Uterus (tissue), 4 donors: ENCODE data around the gene TCF23. TPM values are rescaled to one million over a fixed set of nuclear protein-coding genes. Genes with fewer than 3 reads are reported as not detected.

Experiments
- DNase-seq, 2 donors: peaks; one replicate each; pipeline ENCODE4 v3.0.0-alpha.2; 2019 to 2020
- H3K27ac ChIP-seq, 2 donors: fragments of 200-600 bp; sonication (generic); 1 replicate in 1 of 2; 2 replicates in 1 of 2; pipeline ENCODE4 v1.5.1; 2016 to 2018
- H3K27me3 ChIP-seq, 2 donors: fragments of 200-600 bp; sonication (generic); one replicate each; pipeline ENCODE4 v1.5.1; 2018 to 2019; ENCODE audit warnings: control low read depth in 1 of 2
- H3K36me3 ChIP-seq, 2 donors: fragments of 200-600 bp; sonication (generic); one replicate each; pipeline ENCODE4 v1.5.1; 2019; ENCODE audit warnings: control low read depth in 1 of 2
- H3K4me1 ChIP-seq, 2 donors: fragments of 200-600 bp; sonication (generic); one replicate each; pipeline ENCODE4 v1.5.1; 2018 to 2019; ENCODE audit warnings: control low read depth in 1 of 2
- H3K4me3 ChIP-seq, 2 donors: fragments of 200-600 bp; sonication (generic); 1 replicate in 1 of 2; 2 replicates in 1 of 2; pipeline ENCODE4 v1.5.1; 2018 to 2019; ENCODE audit warnings: mild to moderate bottlenecking in 1 of 2
- H3K9me3 ChIP-seq, 2 donors: fragments of 200-600 bp; sonication (generic); one replicate each; pipeline ENCODE4 v1.5.1; 2019; ENCODE audit warnings: control low read depth in 1 of 2
- CTCF ChIP-seq, 4 experiments: fragments of 200-600 bp in 2 of 4; fragments of 450-650 bp in 2 of 4; sonication (generic) in 2 of 4; IDR thresholded peaks; one replicate each; pipeline ENCODE4 v1.5.1; 2016 to 2019; ENCODE audit warnings: antibody characterized with exemption in 4 of 4, mild to moderate bottlenecking in 2 of 4, moderate library complexity in 1 of 4
- POLR2A ChIP-seq, 2 donors: fragments of 450-650 bp; IDR thresholded peaks; one replicate each; pipeline ENCODE4 v1.6.1; 2016; ENCODE audit warnings: antibody characterized with exemption in 2 of 2, mild to moderate bottlenecking in 1 of 2, moderate library complexity in 1 of 2
- intact Hi-C: fragments of 100-400 bp; cut with DNase I; formaldehyde crosslinking; loops from one replicate; pipeline ENCODE4 v1.15.1; 2023; ENCODE audit warnings: low total_unique reads
- total RNA-seq, 4 donors: library from RNA; depleted of rRNA in 3 of 4; stranded (reverse); fragments of >200 nt in 3 of 4; gene quantifications; one replicate each; pipeline versions ENCODE4 v1.1.0 to v1.2.4, GENCODE V29; 2014 to 2023
- donor health status: DM: yes; HTN: yes; CAD: no.

Gene TCF23
- total RNA-seq, 4 donors from 2014 or later: 19.4 to 84.6 (median 32.0) TPM

GRCh38 chr2:27125104-27125503 lies 23.7 kb upstream of the TCF23 start:
- Histone ChIP-seq H3K9me3 (no peaks in the 10 kb centered on the region), H3K36me3 (no peaks in the 10 kb centered on the region), H3K27me3 (no peaks in the 10 kb centered on the region), H3K4me1 (no peaks in the 10 kb centered on the region), H3K4me3 (no peak overlapping the region), H3K27ac (no peak overlapping the region)
- TF ChIP-seq POLR2A (IDR thresholded peaks at IDR 0.05) (no peak), CTCF (IDR thresholded peaks at IDR 0.05) (no peak)
- no peak for DNase-seq
- intact Hi-C loops: no loop called here

GRCh38 chr2:27126252-27126710 lies 22.5 kb upstream of the TCF23 start:
- Histone ChIP-seq H3K27ac (no peak overlapping the region), H3K4me3 (no peak overlapping the region), H3K9me3 (no peaks in the 10 kb centered on the region), H3K27me3 (no peaks in the 10 kb centered on the region), H3K36me3 (no peaks in the 10 kb centered on the region), H3K4me1 (no peaks in the 10 kb centered on the region)
- intact Hi-C loops: no loop called here
- TF ChIP-seq CTCF (IDR thresholded peaks at IDR 0.05): no peak
- TF ChIP-seq POLR2A (IDR thresholded peaks at IDR 0.05): no peak
- no peak for DNase-seq

GRCh38 chr2:27127883-27128667 lies 20.7 kb upstream of the TCF23 start:
- Histone ChIP-seq H3K9me3 (no peaks in the 10 kb centered on the region), H3K4me1 (peaks cover 0 to 5% of the 10 kb centered on the region in 2 donors), H3K36me3 (no peaks in the 10 kb centered on the region), H3K4me3 (no peak overlapping the region), H3K27ac (no peak overlapping the region), H3K27me3 (no peaks in the 10 kb centered on the region)
- TF ChIP-seq CTCF (IDR thresholded peaks at IDR 0.05) (no peak), POLR2A (IDR thresholded peaks at IDR 0.05) (no peak)
- DNase-seq: no peak
- intact Hi-C loops: no loop called here

- H3K36me3 ChIP-seq: no peaks in the 10 kb centered on the region
These were observed 19.9 kb upstream of the TCF23 start for GRCh38 chr2:27128668-27129571.

More at GRCh38 chr2:27128668-27129571, 19.9 kb upstream of the TCF23 start:
- TF ChIP-seq CTCF (IDR thresholded peaks at IDR 0.05) (no peak), POLR2A (IDR thresholded peaks at IDR 0.05) (no peak)
- Histone ChIP-seq H3K27me3 (no peaks in the 10 kb centered on the region), H3K9me3 (no peaks in the 10 kb centered on the region), H3K4me1 (peaks cover 0 to 12% of the 10 kb centered on the region in 2 donors), H3K4me3 (no peak overlapping the region), H3K27ac (no peak overlapping the region)
- no peak for DNase-seq
- intact Hi-C loops: no loop called here
